HUES6 (cell line): ENCODE measurements around the gene RTN4.

Experiments
- H3K27ac ChIP-seq: 2 replicates; pipeline ENCODE4 v1.7.0; 2013; ENCODE audit warnings: low read depth, mild to moderate bottlenecking, low read length, inconsistent platforms
- H3K27me3 ChIP-seq: 2 replicates; pipeline ENCODE4 v1.6.1; 2013; ENCODE audit warnings: low read length; ENCODE audit not compliant: control insufficient read depth, insufficient read depth
- H3K36me3 ChIP-seq: 2 replicates; pipeline ENCODE4 v1.6.1; 2013; ENCODE audit warnings: low read length; ENCODE audit not compliant: control insufficient read depth, insufficient read depth
- H3K4me1 ChIP-seq: 2 replicates; pipeline ENCODE4 v1.6.1; 2013; ENCODE audit warnings: low read length; ENCODE audit not compliant: control insufficient read depth, insufficient read depth
- H3K4me3 ChIP-seq: 2 replicates; pipeline ENCODE4 v1.5.1; 2013; ENCODE audit warnings: low read depth, low read length
- H3K9ac ChIP-seq: one replicate; pipeline ENCODE4 v1.6.1; 2013; ENCODE audit warnings: mild to moderate bottlenecking, low read length
- H3K9me3 ChIP-seq: 2 replicates; pipeline ENCODE4 v1.6.1; 2013; ENCODE audit warnings: low read depth, low read length; ENCODE audit not compliant: control insufficient read depth, insufficient read depth

RTN4 gene

DNA sequence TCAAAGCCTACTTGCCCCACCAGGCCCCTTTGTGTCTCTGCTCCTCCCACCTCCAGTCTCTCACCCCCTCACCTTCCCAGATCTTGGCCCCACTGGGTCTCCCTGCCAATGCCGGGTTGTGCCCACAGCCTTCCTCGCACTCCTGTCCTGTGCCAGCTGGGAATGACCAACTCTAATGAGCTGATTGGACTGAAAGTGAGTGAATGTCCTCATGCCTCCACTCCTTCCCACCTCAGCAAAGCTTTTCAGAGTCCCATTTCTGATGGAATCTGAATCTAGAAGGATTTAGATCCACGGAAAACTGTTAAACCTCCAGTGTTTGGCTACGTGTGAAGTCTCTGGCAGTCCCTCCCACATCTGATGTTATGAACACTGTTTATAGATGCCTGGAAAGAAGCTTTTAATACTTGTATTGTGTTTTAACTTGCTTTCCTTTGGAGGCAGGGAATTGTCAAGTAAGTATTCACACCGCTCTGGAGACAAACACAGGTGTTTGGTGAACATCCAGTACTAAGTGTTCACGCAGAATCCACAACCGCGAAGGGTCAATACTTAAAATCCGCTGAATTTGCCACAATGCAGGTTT is 103.9 kb downstream of the RTN4 start:
- no peak overlapping the region for H3K9ac ChIP-seq
- no peaks in the 10 kb centered on the region for H3K9me3 ChIP-seq
- no peak overlapping the region for H3K4me3 ChIP-seq
- no peaks in the 10 kb centered on the region for H3K27me3 ChIP-seq
- peaks cover 14% of the 10 kb centered on the region; the same call in 1 of the 2 replicates for H3K4me1 ChIP-seq
- no peaks in the 10 kb centered on the region for H3K36me3 ChIP-seq
- no peak overlapping the region for H3K27ac ChIP-seq

DNA sequence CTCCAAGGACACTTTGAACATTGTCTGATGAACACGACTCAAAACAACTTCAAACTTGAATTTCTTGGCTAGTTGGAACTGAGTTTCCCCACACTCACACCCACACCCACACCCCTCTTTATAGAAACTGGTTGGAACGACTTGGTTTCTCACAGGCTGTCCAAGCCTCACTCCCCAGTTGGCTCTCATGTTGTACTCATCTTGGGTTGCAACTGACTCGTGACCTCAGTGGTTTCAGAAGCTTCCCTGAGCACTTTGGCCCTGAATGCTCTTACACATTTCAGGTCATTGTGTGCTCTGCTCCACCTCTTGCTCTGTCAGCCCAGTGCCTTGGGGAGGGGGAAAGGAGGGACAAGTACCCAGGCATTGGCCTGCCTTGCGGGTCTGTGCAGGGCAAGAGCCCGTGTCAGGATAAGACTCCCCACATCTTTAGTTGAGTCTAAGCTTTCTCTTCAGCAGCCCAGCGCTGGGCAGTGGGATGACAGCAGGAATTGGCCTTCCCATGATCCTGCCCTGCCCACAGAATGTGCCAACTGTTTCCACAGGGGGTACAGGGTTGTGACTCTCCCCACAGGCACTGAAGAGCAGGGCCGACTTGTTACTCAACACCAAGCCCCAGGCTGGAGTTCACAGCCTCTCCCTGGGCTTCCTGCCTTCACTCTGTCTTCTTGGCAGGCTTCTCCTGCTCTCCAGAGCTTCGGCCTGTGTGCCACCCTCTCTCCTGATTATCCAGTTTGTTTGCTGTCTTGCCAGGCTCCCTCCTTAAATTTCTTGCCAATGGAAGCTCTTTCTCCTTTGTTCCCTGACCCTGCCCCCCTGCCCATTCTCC is 104.6 kb downstream of the RTN4 start:
- H3K4me1 ChIP-seq: peaks cover 14% of the 10 kb centered on the region; the same call in 1 of the 2 replicates
- H3K27me3 ChIP-seq: no peaks in the 10 kb centered on the region
- H3K9me3 ChIP-seq: no peaks in the 10 kb centered on the region
- no peak overlapping the region for H3K9ac ChIP-seq
- no peak overlapping the region for H3K27ac ChIP-seq
- no peak overlapping the region for H3K4me3 ChIP-seq
- H3K36me3 ChIP-seq: no peaks in the 10 kb centered on the region

DNA sequence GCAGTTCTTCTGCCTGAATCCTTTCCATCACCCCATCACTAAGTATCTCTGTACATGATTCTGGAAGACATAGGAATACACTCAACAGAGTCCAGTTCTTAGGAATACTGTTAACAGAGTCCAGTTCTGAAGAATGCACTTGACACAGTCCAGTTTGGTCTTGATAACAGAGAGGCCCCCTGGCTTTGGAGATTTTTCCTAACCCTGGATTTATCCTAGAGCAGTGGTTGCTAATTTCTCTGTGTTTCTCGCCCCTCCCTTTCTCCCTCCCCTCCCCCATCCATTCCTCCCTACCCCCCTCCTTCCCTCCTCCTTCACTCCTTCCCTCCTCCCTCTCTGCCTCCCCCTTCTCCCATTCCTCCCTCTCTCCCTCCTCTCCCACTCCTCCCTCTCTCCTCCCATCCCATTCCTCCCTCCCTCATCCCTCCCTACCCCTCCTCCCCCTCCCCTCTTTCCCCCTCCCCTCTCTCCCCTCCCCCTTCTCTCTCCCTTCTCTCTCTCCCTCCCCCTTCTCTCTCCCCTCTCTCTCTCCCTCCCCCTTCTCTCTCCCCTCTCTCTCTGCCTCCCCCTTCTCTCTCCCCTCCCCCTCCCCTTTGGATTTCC is 105.4 kb downstream of the RTN4 start:
- Histone ChIP-seq H3K27me3 (no peaks in the 10 kb centered on the region), H3K4me1 (peaks cover 14% of the 10 kb centered on the region; the same call in 1 of the 2 replicates), H3K9ac (no peak overlapping the region), H3K4me3 (no peak overlapping the region), H3K27ac (no peak overlapping the region), H3K9me3 (no peaks in the 10 kb centered on the region), H3K36me3 (no peaks in the 10 kb centered on the region)

DNA sequence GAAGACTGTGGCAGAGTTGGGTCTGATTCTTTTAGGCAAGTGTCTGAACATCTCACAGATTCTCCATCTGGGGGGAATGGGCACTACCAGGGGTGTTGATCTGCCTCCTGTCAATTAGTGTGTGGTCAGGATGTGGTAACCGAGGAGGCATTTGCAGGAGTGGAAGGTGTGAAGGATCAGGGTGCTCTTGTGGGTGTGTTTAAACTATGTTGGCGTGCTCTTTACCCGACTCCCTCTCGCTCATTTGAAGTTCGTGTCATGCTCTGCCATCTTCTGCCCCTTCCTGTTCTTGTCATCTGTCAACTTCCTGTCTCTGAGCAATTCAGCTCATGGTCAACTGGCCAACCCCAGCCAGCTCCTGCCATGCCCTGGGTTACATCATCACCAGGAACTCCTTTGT is 107.9 kb downstream of the RTN4 start:
- Histone ChIP-seq H3K9ac (no peak overlapping the region), H3K9me3 (peaks cover 5% of the 10 kb centered on the region; the same call in 1 of the 2 replicates), H3K4me1 (peaks cover 7% of the 10 kb centered on the region; the same call in 1 of the 2 replicates), H3K27ac (no peak overlapping the region), H3K36me3 (no peaks in the 10 kb centered on the region), H3K27me3 (no peaks in the 10 kb centered on the region), H3K4me3 (no peak overlapping the region)

DNA sequence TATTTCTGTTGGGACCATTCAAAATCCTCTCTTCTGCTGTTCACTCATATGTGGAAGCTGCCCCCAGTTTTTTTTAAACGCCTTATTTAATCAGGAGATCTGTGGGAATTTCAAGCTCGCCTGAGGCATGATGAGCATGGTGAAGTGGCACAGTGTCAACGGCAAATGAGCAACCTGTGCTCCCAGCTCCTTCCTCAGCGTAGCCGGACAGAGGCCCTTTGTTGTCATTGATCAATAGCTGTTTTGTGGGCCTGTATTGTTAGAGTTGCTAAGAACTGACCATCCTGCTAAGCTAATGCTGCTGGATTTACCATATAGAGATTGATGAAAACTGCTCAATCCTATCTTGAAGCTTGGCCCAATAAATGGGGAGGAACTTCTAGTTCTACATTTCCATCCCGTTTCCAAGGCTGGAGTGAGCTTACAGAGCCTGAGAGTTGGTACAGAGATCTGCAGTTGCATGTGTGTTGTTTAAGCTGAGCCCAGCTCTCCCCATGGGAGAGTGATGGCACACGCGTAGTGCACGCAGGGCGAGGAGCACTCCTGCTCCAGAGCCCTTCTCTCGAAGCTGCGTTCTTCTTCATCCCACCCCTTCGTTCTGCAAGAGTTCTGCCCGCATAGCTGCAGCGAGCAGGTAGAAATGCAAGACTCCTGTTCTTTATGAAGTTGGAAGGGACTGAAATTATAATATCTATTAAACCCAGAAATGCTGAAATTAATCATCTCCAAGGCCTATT is 108.8 kb downstream of the RTN4 start:
- Histone ChIP-seq H3K27ac (no peak overlapping the region), H3K4me3 (no peak overlapping the region), H3K9ac (no peak overlapping the region), H3K36me3 (no peaks in the 10 kb centered on the region), H3K9me3 (peaks cover 5% of the 10 kb centered on the region; the same call in 1 of the 2 replicates), H3K27me3 (no peaks in the 10 kb centered on the region), H3K4me1 (peaks cover 7% of the 10 kb centered on the region; the same call in 1 of the 2 replicates)

DNA sequence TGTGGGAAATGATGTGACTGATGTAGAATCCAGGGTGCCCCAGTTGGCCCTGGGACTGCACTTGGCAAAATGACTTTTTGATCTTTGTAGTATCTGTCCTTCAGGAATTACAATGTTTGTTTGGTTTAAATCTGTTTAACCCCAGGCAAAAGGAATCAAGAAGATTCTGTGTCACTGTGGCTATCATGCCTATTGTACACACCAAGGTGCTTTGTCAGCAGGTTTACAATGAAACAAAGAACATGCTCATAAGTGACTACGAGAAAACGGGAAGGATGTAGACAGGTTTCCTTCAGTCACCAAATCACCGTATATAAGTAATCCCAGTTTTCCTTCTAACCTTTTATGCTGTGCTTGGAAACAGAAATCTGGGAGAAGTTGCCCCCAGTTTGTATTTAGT is 109.5 kb downstream of the RTN4 start:
- no peaks in the 10 kb centered on the region for H3K36me3 ChIP-seq
- no peaks in the 10 kb centered on the region for H3K27me3 ChIP-seq
- peaks cover 4% of the 10 kb centered on the region; the same call in 1 of the 2 replicates for H3K4me1 ChIP-seq
- no peak overlapping the region for H3K27ac ChIP-seq
- no peak overlapping the region for H3K4me3 ChIP-seq
- H3K9ac ChIP-seq: no peak overlapping the region
- peaks cover 5% of the 10 kb centered on the region; the same call in 1 of the 2 replicates for H3K9me3 ChIP-seq

DNA sequence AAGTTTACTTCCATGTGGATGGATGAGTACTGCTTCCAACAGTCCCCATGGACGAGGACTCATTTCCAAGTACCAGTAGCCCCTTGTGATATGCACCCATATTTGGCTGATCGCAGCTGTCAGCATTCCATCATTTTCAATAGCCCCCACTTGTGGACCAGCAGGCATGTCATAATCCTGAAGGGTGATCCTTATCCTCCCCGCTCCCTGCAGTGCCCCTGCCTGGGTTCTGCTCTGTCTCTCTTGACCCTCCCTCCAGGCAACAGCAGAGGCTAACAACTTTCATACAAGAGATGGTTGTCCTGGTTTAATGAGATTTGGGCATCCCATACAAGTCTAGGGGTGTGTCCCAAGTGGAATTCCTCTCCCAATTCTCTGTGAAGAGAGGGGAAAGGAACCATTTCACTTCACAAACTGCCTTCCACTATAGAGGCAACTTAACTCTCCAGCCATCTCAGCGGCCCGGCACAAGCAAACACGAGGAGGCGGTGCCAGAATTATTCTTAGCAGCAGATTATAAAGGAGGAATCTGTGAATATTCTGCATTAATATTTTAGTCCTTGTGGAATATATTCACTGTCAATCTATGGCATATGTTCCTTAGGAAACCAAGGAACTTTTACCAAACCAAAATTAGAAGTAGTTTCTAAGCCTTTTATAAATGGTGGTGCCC is 110.7 kb downstream of the RTN4 start:
- Histone ChIP-seq H3K27me3 (no peaks in the 10 kb centered on the region), H3K9ac (no peak overlapping the region), H3K4me3 (no peak overlapping the region), H3K4me1 (no peaks in the 10 kb centered on the region), H3K9me3 (peaks cover 5% of the 10 kb centered on the region; the same call in 1 of the 2 replicates), H3K27ac (no peak overlapping the region), H3K36me3 (no peaks in the 10 kb centered on the region)

DNA sequence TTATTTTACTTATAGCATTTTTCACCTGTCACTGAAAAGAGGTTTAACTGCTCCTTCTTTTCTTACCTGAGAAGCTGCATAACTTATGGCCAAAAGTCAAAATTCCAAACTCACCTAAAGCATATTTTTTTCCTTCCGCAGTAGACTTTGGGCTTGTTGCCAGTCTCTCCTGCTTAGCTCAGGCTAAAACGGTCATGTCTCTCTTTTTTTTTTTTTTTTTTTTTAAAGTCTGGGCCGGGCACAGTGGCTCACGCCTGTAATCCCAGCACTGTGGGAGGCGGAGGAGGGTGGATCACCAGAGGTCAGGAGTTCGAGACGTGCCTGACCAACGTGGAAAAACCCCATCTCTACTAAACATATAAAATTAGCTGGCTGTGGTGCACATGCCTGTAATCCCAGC is 113.5 kb downstream of the RTN4 start:
- Histone ChIP-seq H3K4me1 (no peaks in the 10 kb centered on the region), H3K9ac (no peak overlapping the region), H3K36me3 (no peaks in the 10 kb centered on the region), H3K27me3 (no peaks in the 10 kb centered on the region), H3K9me3 (peaks cover 5% of the 10 kb centered on the region; the same call in 1 of the 2 replicates), H3K4me3 (no peak overlapping the region), H3K27ac (no peak overlapping the region)

DNA sequence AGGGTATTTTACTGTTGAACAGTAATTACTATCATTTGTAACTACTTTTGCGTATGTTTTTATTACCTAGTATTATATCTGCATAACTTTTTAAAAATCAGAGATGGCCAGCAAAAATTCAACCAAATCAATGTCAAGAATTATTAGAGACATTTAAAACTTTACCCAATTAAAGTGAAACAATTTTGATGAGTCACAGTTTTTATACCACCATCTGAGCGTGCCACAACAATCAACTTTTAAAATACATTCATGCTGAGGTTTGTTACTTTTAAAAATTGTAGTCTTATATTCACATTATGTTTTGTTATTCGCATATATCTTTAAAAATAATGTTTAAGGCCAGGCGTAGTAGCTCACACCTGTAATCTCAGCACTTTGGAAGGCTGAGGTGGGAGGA is 114.9 kb downstream of the RTN4 start:
- H3K27me3 ChIP-seq: no peaks in the 10 kb centered on the region
- no peaks in the 10 kb centered on the region for H3K4me1 ChIP-seq
- peaks cover 5% of the 10 kb centered on the region; the same call in 1 of the 2 replicates for H3K9me3 ChIP-seq
- H3K27ac ChIP-seq: no peak overlapping the region
- H3K36me3 ChIP-seq: no peaks in the 10 kb centered on the region
- no peak overlapping the region for H3K9ac ChIP-seq
- no peak overlapping the region for H3K4me3 ChIP-seq

DNA sequence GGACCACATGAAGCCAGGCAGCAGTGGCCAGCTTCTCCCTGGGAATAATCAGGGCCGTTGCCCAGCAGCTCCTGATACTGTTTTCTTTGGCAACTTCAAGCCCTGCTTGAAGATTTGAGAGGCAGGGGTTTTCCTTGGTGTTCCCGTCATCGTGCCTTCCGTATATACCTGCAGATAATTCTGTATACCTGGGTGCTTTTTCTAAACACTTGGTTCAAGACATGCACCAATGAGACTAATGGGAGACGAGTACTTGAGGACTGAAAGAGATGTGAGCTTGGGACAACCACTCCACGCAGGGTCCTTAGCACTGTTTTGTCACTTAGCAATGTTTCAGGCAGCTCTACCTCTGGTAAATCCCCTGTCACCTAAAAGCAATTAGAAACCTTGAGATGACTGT is 118.8 kb downstream of the RTN4 start:
- Histone ChIP-seq H3K4me3 (no peak overlapping the region), H3K4me1 (no peaks in the 10 kb centered on the region), H3K9ac (no peak overlapping the region), H3K27me3 (no peaks in the 10 kb centered on the region), H3K36me3 (no peaks in the 10 kb centered on the region), H3K27ac (no peak overlapping the region), H3K9me3 (0 out of 2 replicates have a peak, but pooled peaks cover 2% of the 10 kb centered on the region)
